ENCODE results near the gene ARHGEF33. TPM values are rescaled to one million over a fixed set of nuclear protein-coding genes. Genes with fewer than 3 reads are reported as not detected.

ARHGEF33 gene
- total RNA-seq, 1 donor from 2014 or later, result 1.1 TPM

GRCh38 chr2:38922902-38923301 is 33.2 kb downstream of the ARHGEF33 start:
- H3K4me1 Mint-ChIP-seq, result no peaks in the 10 kb centered on the region
- no peaks in the 10 kb centered on the region for H3K9me3 Mint-ChIP-seq
- no peak overlapping the region for H3K27ac Mint-ChIP-seq (ENCODE audit: unreplicated experiment)
- no peaks in the 10 kb centered on the region for H3K27me3 Mint-ChIP-seq (ENCODE audit: low read depth)
- H3K4me3 Mint-ChIP-seq, result no peak overlapping the region
- DNase-seq (ENCODE audit: low read depth, low spot score), result no peak
- no peaks in the 10 kb centered on the region for H3K36me3 Mint-ChIP-seq (ENCODE audit: low read depth)
- TF ChIP-seq, protein P1, sequence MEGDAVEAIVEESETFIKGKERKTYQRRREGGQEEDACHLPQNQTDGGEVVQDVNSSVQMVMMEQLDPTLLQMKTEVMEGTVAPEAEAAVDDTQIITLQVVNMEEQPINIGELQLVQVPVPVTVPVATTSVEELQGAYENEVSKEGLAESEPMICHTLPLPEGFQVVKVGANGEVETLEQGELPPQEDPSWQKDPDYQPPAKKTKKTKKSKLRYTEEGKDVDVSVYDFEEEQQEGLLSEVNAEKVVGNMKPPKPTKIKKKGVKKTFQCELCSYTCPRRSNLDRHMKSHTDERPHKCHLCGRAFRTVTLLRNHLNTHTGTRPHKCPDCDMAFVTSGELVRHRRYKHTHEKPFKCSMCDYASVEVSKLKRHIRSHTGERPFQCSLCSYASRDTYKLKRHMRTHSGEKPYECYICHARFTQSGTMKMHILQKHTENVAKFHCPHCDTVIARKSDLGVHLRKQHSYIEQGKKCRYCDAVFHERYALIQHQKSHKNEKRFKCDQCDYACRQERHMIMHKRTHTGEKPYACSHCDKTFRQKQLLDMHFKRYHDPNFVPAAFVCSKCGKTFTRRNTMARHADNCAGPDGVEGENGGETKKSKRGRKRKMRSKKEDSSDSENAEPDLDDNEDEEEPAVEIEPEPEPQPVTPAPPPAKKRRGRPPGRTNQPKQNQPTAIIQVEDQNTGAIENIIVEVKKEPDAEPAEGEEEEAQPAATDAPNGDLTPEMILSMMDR (conservative IDR thresholded peaks at IDR 0.05), result no peak

- H3K36me3 Mint-ChIP-seq (ENCODE audit: low read depth), result no peaks in the 10 kb centered on the region
- no peaks in the 10 kb centered on the region for H3K9me3 Mint-ChIP-seq
- no peak overlapping the region for H3K27ac Mint-ChIP-seq (ENCODE audit: unreplicated experiment)
- DNase-seq (ENCODE audit: low read depth, low spot score), result no peak
- no peaks in the 10 kb centered on the region for H3K4me1 Mint-ChIP-seq
- TF ChIP-seq, protein P1 (conservative IDR thresholded peaks at IDR 0.05), result no peak
- no peak overlapping the region for H3K4me3 Mint-ChIP-seq
- H3K27me3 Mint-ChIP-seq (ENCODE audit: low read depth), result no peaks in the 10 kb centered on the region
Observed at GRCh38 chr2:38925982-38926381, 36.3 kb downstream of the ARHGEF33 start.

DNA sequence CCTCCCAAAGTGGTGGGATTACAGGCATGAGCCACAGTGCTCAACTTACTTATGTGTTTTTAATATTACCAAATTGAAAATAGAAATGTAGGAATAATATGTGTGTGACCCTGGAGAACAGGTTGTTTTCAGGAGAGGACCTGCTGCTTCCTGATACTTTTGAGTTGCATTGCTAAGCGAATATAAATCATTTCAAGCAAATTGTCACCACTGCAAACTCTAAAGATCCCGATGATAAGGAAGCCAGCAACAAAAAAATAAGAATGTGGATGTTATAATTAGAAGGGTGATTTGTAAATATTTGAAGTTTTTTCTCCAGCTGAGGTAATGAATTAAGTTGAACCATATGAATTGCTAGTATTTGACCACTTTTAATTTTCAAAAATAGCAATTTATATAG is 40.9 kb downstream of the ARHGEF33 start:
- H3K27me3 Mint-ChIP-seq (ENCODE audit: low read depth), result no peaks in the 10 kb centered on the region
- H3K4me3 Mint-ChIP-seq, result no peak overlapping the region
- TF ChIP-seq, protein P1 (conservative IDR thresholded peaks at IDR 0.05), result no peak
- H3K4me1 Mint-ChIP-seq, result no peaks in the 10 kb centered on the region
- H3K36me3 Mint-ChIP-seq (ENCODE audit: low read depth), result no peaks in the 10 kb centered on the region
- no peak for DNase-seq (ENCODE audit: low read depth, low spot score)
- H3K9me3 Mint-ChIP-seq, result no peaks in the 10 kb centered on the region
- H3K27ac Mint-ChIP-seq (ENCODE audit: unreplicated experiment), result no peak overlapping the region

- H3K4me1 Mint-ChIP-seq, result no peaks in the 10 kb centered on the region
- TF ChIP-seq, protein P1 (conservative IDR thresholded peaks at IDR 0.05), result no peak
- no peaks in the 10 kb centered on the region for H3K27me3 Mint-ChIP-seq (ENCODE audit: low read depth)
- no peaks in the 10 kb centered on the region for H3K9me3 Mint-ChIP-seq
- no peak for DNase-seq (ENCODE audit: low read depth, low spot score)
- H3K4me3 Mint-ChIP-seq, result no peak overlapping the region
- no peak overlapping the region for H3K27ac Mint-ChIP-seq (ENCODE audit: unreplicated experiment)
- no peaks in the 10 kb centered on the region for H3K36me3 Mint-ChIP-seq (ENCODE audit: low read depth)
Observed at GRCh38 chr2:38932586-38932985, 42.9 kb downstream of the ARHGEF33 start.

- Mint-ChIP-seq H3K9me3 (no peaks in the 10 kb centered on the region), H3K27me3 (ENCODE audit: low read depth) (no peaks in the 10 kb centered on the region), H3K27ac (ENCODE audit: unreplicated experiment) (no peak overlapping the region), H3K36me3 (ENCODE audit: low read depth) (no peaks in the 10 kb centered on the region), H3K4me3 (no peak overlapping the region), H3K4me1 (no peaks in the 10 kb centered on the region)
- DNase-seq (ENCODE audit: low read depth, low spot score), result no peak
- TF ChIP-seq, protein P1 (conservative IDR thresholded peaks at IDR 0.05), result no peak
Observed at GRCh38 chr2:38933653-38934052, 44.0 kb downstream of the ARHGEF33 start.

DNA sequence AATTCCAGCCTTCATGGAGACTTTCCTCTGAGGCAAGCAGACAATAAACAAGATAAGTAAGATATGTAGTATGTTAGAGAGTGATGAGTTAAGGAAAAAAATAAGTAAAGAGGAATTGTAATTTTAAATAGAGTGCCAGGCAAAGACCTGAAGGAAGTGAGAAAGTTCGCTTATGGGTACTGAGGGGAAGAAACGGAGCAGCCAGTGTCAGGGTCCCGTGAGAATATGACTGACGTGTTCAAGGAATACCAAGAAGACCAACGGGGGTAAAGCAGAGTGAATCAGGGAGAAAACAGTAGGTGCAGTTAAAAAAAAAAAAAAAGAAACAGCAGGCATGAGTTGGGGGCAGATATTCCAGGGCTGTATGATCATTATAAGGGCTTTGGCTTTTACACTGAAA is 45.1 kb downstream of the ARHGEF33 start:
- no peaks in the 10 kb centered on the region for H3K27me3 Mint-ChIP-seq (ENCODE audit: low read depth)
- no peaks in the 10 kb centered on the region for H3K9me3 Mint-ChIP-seq
- H3K4me3 Mint-ChIP-seq, result no peak overlapping the region
- TF ChIP-seq, protein P1 (conservative IDR thresholded peaks at IDR 0.05), result no peak
- no peaks in the 10 kb centered on the region for H3K36me3 Mint-ChIP-seq (ENCODE audit: low read depth)
- H3K27ac Mint-ChIP-seq (ENCODE audit: unreplicated experiment), result peak overlapping the region; percentile 4
- H3K4me1 Mint-ChIP-seq, result no peaks in the 10 kb centered on the region
- no peak for DNase-seq (ENCODE audit: low read depth, low spot score)

Data from neural crest cell (in vitro differentiated cells).